Small intestine (tissue), 7 donors: ENCODE measurements around the gene CRYGN. TPM values are rescaled to one million over a fixed set of nuclear protein-coding genes. Genes with fewer than 3 reads are reported as not detected.

Source experiments
- DNase-seq, 2 donors: peaks; one replicate each; pipeline versions ENCODE4 v3.0.0 to v3.0.0-alpha.2; 2013
- FAIRE-seq: peaks from 2 replicates; lab custom pipeline; 2012; peaks lifted over from hg19 to GRCh38; lab: Jason Lieb, UNC
- H3K27ac ChIP-seq, 3 donors: one replicate each; pipeline ENCODE4 v1.5.1; 2013; ENCODE audit warnings: low read length in 2 of 3, mild to moderate bottlenecking in 2 of 3, control low read depth in 1 of 3, inconsistent platforms in 1 of 3, low read depth in 1 of 3, moderate library complexity in 1 of 3
- H3K27me3 ChIP-seq, 3 donors: one replicate each; pipeline ENCODE4 v1.6.1; 2013; ENCODE audit warnings: low read length in 3 of 3, inconsistent platforms in 1 of 3; ENCODE audit not compliant: control insufficient read depth in 3 of 3, insufficient read depth in 3 of 3
- H3K36me3 ChIP-seq, 3 donors: one replicate each; pipeline ENCODE4 v1.6.1; 2013; ENCODE audit warnings: low read length in 3 of 3, inconsistent platforms in 1 of 3, low read depth in 1 of 3, mild to moderate bottlenecking in 1 of 3, moderate library complexity in 1 of 3; ENCODE audit not compliant: control insufficient read depth in 3 of 3, insufficient read depth in 2 of 3
- H3K4me1 ChIP-seq, 3 donors: one replicate each; pipeline ENCODE4 v1.6.1; 2013; ENCODE audit warnings: low read length in 2 of 3, inconsistent platforms in 1 of 3, low read depth in 1 of 3, mild to moderate bottlenecking in 1 of 3, moderate library complexity in 1 of 3; ENCODE audit not compliant: control insufficient read depth in 3 of 3, insufficient read depth in 2 of 3
- H3K4me3 ChIP-seq, 3 donors: one replicate each; pipeline ENCODE4 v1.5.1; 2013; ENCODE audit warnings: low read length in 3 of 3, control low read depth in 1 of 3, inconsistent platforms in 1 of 3, low read depth in 1 of 3, mild to moderate bottlenecking in 1 of 3, moderate library complexity in 1 of 3
- H3K9me3 ChIP-seq, 2 donors: one replicate each; pipeline ENCODE4 v1.6.1; 2013; ENCODE audit warnings: low read depth in 1 of 2, low read length in 1 of 2; ENCODE audit not compliant: control insufficient read depth in 2 of 2, insufficient read depth in 1 of 2
- WGBS, 3 donors: extraction: QIAGEN DNeasy Blood & Tissue Kit; methylation state at CpG; one replicate each; pipeline ENCODE4 v1.1.7; 2013; 5-methylcytosine and 5-hydroxymethylcytosine counted together
- polyA plus RNA-seq, 4 donors: library from polyadenylated mRNA; stranded (reverse) in 3 of 4; unstranded in 1 of 4; fragments of 200-250 nt in 3 of 4; fragments of 120-200 nt in 1 of 4; gene quantifications; one replicate each; pipeline versions ENCODE4 v1.2.1 to v1.2.3, GENCODE V29; 2013
- donor health status: healthy with polysubstance abuse.
- donor health status: control.
- donor health status: control.
- donor health status: Bipolar disorder and iron deficiency.
- donor health status: healthy.

CRYGN gene
- polyA plus RNA-seq, 4 donors, result 0.06 to 0.07 TPM; not detected in 2

DNA sequence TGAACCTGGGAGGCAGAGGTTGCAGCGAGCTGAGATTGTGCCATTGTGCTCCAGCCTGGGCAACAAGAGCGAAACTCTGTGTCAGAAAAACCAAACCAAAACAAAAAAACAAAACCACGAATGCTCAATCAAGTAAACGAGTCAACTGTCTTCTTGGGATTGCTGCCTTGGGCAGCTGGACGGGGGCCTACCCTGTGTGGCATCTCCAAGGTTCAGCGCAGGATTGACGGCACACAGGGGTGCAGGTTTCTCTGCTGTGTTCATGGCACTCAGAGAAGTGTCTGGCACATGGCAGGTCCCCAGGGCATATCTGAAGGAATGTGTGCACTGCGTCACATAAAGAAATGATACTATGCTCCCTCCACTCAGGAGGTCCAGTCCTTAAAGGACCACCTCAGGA lies 25.2 kb upstream of the CRYGN start:
- FAIRE-seq, result no peak
- Histone ChIP-seq H3K4me3 (no peak overlapping the region), H3K36me3 (peaks cover 11 to 47% (median 17%) of the 10 kb centered on the region in 3 donors), H3K27ac (no peak overlapping the region), H3K4me1 (peaks cover 0 to 19% (median 3%) of the 10 kb centered on the region in 3 donors), H3K9me3 (peaks cover 0 to 12% of the 10 kb centered on the region in 2 donors), H3K27me3 (no peaks in the 10 kb centered on the region)
- WGBS, 3 donors, result 90 to 97% (median 95%) methylated on average over 8 of the region's 8 CpGs
- DNase-seq, result no peak

GRCh38 chr7:151462306-151462779 lies 22.4 kb upstream of the CRYGN start:
- 71 to 94% (median 78%) methylated on average over 1 of the region's 1 CpG for WGBS, 3 donors
- no peak for FAIRE-seq

GRCh38 chr7:151461942-151462230 lies 21.9 kb upstream of the CRYGN start:
- H3K4me3 ChIP-seq, result no peak overlapping the region
- 63 to 79% (median 64%) methylated on average over 4 of the region's 4 CpGs for WGBS, 3 donors
- H3K9me3 ChIP-seq, result peaks cover 0 to 12% of the 10 kb centered on the region in 2 donors
- H3K27me3 ChIP-seq, result no peaks in the 10 kb centered on the region
- FAIRE-seq, result no peak
- DNase-seq, result no peak
- no peak overlapping the region for H3K27ac ChIP-seq
- H3K36me3 ChIP-seq, result peaks cover 3 to 22% (median 3%) of the 10 kb centered on the region in 3 donors
- H3K4me1 ChIP-seq, result peaks cover 0 to 33% (median 3%) of the 10 kb centered on the region in 3 donors

More at GRCh38 chr7:151462306-151462779, 22.4 kb upstream of the CRYGN start:
- H3K36me3 ChIP-seq, result peaks cover 6 to 27% (median 7%) of the 10 kb centered on the region in 3 donors
- H3K27me3 ChIP-seq, result no peaks in the 10 kb centered on the region
- peaks cover 0 to 33% (median 3%) of the 10 kb centered on the region in 3 donors for H3K4me1 ChIP-seq
- peaks cover 0 to 12% of the 10 kb centered on the region in 2 donors for H3K9me3 ChIP-seq
- DNase-seq, result no peak
- H3K4me3 ChIP-seq, result no peak overlapping the region
- no peak overlapping the region for H3K27ac ChIP-seq

- WGBS, 3 donors, result 86 to 89% (median 87%) methylated on average over 6 of the region's 6 CpGs
- FAIRE-seq, result no peak
Observed at GRCh38 chr7:151461096-151461941, 21.4 kb upstream of the CRYGN start.

DNA sequence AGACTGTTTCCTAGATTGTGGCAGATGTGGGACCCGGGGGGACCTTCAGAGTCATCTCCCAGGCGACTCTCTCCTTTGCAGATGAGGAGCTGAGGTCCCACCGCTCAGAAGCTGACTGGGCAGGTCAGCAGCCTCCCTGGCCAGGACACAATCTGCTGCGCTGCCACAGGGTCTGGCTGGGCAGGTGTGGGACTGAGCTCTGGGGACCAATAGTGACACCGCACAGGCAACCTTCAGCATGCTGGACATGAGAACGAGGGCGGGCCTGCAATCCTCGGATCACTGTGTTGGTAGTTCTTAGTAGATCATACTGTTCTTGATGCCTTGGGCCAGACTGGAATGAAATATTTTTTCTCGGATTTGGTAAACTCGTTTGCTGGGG lies 20.5 kb upstream of the CRYGN start:
- Histone ChIP-seq H3K36me3 (peaks cover 3 to 13% (median 3%) of the 10 kb centered on the region in 3 donors), H3K27me3 (no peaks in the 10 kb centered on the region), H3K27ac (peak overlapping the region; percentile 85 to 96 (median 95)), H3K9me3 (peaks cover 0 to 12% of the 10 kb centered on the region in 2 donors), H3K4me1 (peaks cover 0 to 38% (median 3%) of the 10 kb centered on the region in 3 donors), H3K4me3 (peak overlapping the region in 1 of 3 donors; percentile 6)
- WGBS, 3 donors, result 44 to 63% (median 58%) methylated on average over 10 of the region's 10 CpGs
- DNase-seq (no peak), FAIRE-seq (no peak)

More at GRCh38 chr7:151461096-151461941, 21.4 kb upstream of the CRYGN start:
- Histone ChIP-seq H3K36me3 (peaks cover 3 to 20% (median 3%) of the 10 kb centered on the region in 3 donors), H3K4me1 (peaks cover 0 to 36% (median 3%) of the 10 kb centered on the region in 3 donors), H3K4me3 (no peak overlapping the region), H3K9me3 (peaks cover 0 to 12% of the 10 kb centered on the region in 2 donors), H3K27me3 (no peaks in the 10 kb centered on the region), H3K27ac (peak overlapping the region; percentile 85 to 96 (median 95))
- DNase-seq, result no peak

DNA sequence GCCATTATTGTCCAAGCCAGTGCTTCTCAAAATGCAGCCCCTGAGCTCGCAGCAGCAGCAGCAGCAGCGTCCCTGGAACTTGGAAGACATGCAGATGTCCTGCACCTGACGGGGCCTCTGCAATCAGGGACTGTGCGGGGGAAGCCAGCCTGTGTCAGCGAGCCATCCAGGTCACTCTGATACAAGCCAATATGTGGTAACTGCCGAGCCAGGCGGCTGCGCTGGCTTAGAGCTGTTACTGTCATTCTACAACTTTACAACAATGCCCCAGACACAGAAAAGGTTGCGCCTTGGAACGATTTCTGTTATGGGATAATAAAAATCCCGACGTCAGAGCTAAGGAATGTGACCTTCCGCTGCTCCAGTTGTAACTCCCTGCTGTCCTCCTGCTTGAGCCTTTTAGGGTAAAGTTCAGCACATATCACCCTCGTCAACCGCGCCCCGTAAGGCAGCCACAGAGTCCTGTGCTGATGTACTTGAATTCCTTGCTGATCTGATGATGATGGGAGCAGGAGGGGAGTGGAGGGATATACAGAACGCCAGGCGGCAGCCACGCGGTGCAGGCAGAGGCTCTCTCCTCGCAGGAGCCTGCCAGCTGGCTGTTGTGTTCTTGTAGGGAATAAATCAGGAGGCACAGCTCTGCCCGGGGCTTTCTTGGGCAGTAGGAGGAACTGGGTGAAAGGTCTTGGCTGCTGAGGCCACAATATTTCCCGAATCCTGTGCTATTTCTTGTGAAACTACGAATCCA lies 20.0 kb upstream of the CRYGN start:
- Histone ChIP-seq H3K27me3 (no peaks in the 10 kb centered on the region), H3K36me3 (peaks cover 0 to 8% (median 3%) of the 10 kb centered on the region in 3 donors), H3K4me1 (peaks cover 0 to 38% (median 3%) of the 10 kb centered on the region in 3 donors), H3K9me3 (peaks cover 0 to 12% of the 10 kb centered on the region in 2 donors), H3K27ac (peak overlapping the region; percentile 85 to 96 (median 95)), H3K4me3 (peak overlapping the region in 1 of 3 donors; percentile 17)
- 5 to 20% (median 17%) methylated on average over 25 of the region's 25 CpGs for WGBS, 3 donors
- peak; percentile 97 to 98 for DNase-seq
- no peak for FAIRE-seq

DNA sequence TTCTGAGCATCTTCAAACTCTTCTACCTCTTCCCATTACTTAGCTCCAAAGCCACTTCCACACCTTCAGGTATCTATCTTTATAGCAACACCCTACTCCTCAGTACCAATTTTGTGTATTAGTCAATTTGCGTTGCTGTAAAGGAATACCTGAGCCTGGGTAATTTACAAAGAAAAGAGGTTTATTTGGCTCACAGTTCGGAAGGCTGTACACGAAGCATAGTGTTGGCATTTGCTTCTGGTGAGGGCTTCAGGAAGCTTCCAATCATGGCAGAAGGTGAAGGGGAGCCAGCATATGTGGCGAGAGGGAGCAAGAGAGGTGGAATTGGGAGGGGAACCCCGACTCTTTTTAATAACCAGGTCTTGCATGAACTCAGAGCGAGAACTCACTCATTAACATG lies 17.6 kb upstream of the CRYGN start:
- Histone ChIP-seq H3K4me1 (peaks cover 0 to 38% (median 3%) of the 10 kb centered on the region in 3 donors), H3K27me3 (no peaks in the 10 kb centered on the region), H3K27ac (no peak overlapping the region), H3K36me3 (no peaks in the 10 kb centered on the region), H3K9me3 (peaks cover 0 to 5% of the 10 kb centered on the region in 2 donors), H3K4me3 (no peak overlapping the region)
- WGBS, 3 donors, result 94 to 96% (median 95%) methylated on average over 6 of the region's 6 CpGs
- FAIRE-seq (no peak), DNase-seq (no peak)

- 72 to 79% (median 74%) methylated on average over 4 of the region's 4 CpGs for WGBS, 3 donors
Observed at GRCh38 chr7:151456782-151457181, 16.8 kb upstream of the CRYGN start.

More at GRCh38 chr7:151456782-151457181, 16.8 kb upstream of the CRYGN start:
- Histone ChIP-seq H3K27ac (no peak overlapping the region), H3K4me3 (no peak overlapping the region), H3K36me3 (no peaks in the 10 kb centered on the region), H3K4me1 (peaks cover 0 to 36% (median 3%) of the 10 kb centered on the region in 3 donors), H3K27me3 (no peaks in the 10 kb centered on the region), H3K9me3 (no peaks in the 10 kb centered on the region)
- no peak for FAIRE-seq
- no peak for DNase-seq
